NCI-H1436 treated with DMSO at 0.1 percent for 48 hours (cell line): ENCODE results near the gene MS4A18.

ENCODE experiments used
- DNase-seq: peaks from one replicate; lab custom pipeline; 2025; lab: John Stamatoyannopoulos, UW

The MS4A18 gene

DNA sequence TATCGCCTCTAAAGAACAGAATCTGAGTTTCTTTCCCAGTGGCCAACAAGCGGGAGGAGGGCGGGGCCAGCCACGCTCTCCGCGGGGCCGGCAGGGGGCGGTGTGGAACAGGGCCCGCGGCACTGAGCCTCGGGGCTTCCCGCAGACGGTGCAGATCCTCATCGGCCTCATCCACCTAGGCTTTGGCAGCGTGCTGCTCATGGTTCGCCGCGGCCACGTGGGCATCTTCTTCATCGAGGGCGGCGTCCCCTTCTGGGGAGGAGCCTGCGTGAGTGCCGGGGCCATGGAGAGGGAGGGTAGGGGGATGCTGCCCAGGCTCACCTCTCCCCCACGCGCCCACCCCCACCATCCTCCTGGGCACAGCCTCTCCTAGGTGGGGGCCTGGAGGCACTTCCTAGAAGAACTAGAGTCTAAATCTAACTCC lies 42.9 kb downstream of the MS4A18 start:
- DNase-seq: no peak

GRCh38 chr11:60768202-60768601 lies 43.7 kb downstream of the MS4A18 start:
- no peak for DNase-seq

GRCh38 chr11:60769273-60769672 lies 44.8 kb downstream of the MS4A18 start:
- DNase-seq: no peak

DNA sequence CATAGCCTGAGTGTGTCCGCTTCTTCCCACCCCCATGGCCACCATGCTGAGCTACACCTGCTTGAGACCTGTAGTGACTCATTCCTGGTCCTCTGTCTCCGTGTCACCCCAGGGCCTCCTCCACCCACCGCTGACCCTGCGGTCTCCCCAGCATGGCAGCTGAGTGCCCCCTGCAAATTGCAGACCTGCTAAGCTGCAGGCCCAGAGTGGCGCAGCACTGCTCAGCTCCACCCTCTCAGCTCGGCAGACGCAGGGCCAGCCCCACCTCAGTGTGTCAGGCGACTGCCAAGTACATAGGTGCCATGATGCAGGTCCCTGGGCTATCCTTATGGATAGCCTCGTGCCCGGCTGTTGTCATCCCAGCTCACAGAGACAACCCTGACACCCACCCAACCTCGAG lies 45.3 kb downstream of the MS4A18 start:
- DNase-seq: no peak

DNA sequence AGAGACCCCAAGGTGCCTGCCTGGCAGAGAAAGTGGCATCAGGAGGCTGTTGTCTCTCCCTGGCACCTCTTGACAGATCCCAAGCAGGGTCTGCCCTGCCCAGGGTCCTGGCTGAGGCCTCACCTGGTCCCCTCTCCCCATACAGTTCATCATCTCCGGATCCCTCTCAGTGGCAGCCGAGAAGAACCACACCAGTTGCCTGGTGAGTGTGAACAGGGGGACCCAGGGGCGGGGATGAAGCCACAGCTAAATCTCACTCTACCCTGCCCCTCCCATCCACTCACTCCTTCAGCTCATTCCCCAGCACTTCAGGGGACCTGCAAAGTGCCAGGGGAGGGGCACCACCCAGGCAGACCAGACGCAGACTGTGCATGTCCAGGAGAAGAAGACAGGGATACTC lies 46.6 kb downstream of the MS4A18 start:
- no peak for DNase-seq

DNA sequence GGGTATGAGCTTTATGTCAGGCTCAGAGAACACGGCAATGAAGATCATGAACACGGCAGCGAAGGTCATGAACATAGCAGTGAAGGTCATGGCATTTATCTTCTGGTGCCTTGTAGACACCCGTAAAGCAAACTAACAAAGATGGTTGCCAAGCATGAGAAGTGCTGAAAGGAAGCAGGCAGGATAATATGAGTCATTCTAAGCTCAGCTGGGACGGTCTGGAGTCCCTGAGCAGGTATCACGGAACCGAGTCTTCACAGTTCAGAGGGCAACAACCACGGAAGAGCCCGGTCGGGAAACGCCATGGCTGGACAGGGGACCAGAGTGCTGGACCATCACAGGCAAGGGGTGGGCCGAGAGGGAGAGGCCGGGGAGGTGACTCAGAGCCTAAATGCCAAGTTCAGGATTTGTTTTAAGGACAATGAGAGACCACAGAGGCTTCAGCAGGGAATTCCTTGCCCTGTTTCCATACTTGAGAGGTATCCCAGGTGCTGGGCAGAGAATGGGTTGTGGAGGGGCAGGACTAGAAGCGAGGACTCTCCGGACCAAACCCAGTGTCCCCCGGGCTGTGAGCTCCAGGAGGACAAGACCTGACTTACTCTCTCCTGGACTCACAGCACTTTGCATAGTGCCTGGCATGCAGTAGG lies 47.5 kb downstream of the MS4A18 start:
- no peak for DNase-seq

GRCh38 chr11:60772666-60773065 lies 48.1 kb downstream of the MS4A18 start:
- DNase-seq: no peak

DNA sequence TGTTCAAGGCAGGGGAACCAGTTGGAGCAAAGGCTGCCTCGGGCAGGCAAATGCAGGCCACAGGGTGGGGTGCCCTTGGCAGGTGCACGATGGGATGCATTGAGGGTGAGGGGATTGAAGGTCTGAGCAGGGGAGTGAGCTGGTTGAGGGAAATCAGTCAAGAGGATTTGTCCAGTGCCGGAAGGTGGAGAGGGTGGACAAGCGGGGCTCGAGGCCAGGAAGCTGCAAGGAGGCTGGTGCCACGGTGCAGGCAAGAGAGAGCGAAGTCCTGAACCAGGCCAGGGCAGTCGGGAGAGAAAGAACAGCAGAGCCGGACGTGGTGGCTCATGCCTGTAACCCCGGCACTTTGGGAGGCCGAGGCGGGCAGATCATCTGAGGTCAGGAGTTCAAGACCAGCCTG lies 50.2 kb downstream of the MS4A18 start:
- no peak for DNase-seq

- peak; percentile 72 for DNase-seq
Observed at GRCh38 chr11:60775420-60775961, 51.0 kb downstream of the MS4A18 start.

DNA sequence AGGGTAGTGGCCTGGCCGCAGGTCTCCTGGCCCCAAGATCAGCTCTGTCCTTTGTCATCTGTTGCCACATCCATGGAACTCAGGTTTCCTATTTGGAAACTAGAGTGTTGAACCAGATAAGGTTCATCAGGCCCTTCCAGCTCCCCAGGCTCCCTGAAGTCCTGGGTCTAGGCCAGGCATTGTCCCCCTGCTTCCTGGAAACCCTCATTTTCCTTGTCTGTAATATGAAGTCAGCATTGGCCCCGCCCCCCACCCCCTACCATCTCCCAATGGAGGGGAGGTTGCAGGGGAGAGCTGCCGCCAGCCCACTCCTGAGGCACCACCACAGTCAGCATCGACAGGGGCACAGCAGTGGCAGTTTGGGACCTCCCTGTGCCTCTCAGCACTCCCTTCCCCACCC lies 51.6 kb downstream of the MS4A18 start:
- no peak for DNase-seq

DNA sequence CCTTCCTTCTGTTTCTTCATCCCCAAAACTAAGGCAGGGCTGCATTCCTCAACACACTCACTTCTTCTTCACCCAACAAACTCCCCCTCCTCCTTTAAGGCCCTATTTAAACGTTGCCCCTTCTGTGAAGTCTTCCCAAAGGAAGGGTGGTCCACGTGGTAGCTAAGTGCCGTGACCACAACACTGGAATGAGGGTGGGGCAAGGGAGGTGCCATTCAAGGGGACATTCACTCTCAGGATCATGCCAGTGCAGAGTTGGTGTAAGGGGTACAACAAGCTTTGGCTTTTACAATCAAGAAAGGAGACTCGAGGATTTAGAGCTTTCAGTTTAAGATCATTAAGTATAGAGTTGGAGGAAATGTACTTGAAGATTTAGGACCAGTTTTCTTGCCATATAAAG lies 52.6 kb downstream of the MS4A18 start:
- no peak for DNase-seq

- no peak for DNase-seq
Observed at GRCh38 chr11:60777572-60777971, 53.1 kb downstream of the MS4A18 start.

GRCh38 chr11:60780065-60780464 lies 55.5 kb downstream of the MS4A18 start:
- DNase-seq: no peak

DNA sequence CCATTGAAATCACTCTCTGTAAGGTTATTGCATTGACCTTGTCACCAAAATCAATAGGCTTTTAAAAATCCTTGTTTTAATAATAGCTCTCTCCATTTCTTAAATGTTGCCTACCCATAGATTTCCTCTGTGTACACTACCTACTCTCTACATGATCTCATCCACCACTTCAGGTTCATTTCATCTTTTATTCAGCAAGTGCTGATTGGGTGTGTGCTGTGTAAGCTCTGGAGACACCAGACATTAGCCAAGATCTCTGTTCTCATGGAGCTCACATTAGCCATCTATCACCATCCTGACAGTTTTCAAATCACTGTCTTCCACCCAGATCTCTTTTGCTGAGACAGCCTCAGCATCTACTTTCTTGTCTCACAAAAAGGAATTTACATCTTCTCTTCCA lies 56.3 kb downstream of the MS4A18 start:
- DNase-seq: no peak

GRCh38 chr11:60781286-60781980 lies 56.9 kb downstream of the MS4A18 start:
- DNase-seq: no peak

DNA sequence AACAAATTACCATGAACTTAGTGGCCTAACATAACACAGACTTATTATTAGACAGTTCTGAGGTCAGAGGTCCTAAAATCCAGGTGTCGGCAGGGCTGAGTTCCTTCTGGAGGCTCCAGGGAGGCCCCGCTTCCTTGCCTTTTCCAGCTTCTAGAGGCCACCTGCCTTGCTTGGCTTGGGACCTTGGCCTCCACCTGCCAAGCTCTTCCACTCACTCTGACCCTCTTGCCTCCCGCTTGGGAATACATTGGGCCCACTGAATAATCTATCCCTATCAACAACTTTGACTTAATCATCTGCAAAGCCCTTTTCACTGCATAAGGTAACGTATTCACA lies 57.4 kb downstream of the MS4A18 start:
- DNase-seq: no peak

DNA sequence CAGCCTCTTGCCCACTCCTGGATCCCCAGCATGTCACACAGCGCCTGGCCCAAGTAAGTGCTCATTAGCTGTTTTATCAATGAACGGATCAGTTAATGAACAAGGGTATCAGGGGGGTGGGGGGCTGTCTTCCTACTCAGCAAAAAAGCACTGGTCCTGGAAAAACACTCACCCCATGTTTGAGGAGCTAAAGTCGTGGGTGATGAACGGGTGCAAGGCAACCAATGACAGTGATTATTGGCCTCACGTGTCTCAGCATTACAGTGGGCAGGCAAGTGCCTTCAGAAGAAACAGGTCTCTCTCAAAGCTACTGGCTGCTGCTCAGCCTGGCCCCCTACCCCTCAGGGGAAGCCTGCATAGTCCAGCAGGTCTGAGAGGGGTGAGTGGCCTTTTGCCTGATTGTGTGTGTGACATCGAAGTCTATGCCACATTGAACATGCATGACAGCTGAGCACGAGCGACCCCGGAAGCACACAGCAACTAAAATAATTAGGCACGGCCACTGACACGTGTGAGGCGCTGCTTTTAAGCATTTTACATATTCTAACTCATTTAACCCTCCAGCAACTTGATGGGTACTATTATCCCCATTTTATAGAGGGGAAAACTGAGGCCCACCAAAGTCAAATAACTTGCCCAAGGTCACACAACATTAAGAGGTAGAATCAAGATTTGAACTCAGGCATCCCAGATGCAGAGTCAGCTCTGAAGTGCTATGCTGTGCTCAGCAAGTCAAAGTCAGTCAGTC lies 58.0 kb downstream of the MS4A18 start:
- no peak for DNase-seq

DNA sequence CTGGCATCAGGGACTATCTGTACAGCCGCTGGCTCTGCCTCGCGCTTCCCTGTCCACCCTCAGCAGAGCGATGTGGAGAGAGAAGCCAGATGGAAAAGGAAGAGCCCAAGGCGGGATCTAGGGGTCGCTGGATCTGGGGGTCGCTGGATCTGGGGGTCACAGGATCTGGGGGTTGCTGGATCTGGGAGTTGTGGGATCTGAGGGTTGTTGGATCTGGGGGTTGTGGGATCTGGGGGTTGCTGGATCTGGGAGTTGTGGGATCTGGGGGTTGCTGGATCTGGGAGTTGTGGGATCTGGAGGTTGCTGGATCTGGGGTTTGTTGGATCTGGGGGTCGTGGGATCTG lies 58.6 kb downstream of the MS4A18 start:
- DNase-seq: no peak

- no peak for DNase-seq
Observed at GRCh38 chr11:60783911-60784310, 59.4 kb downstream of the MS4A18 start.

DNA sequence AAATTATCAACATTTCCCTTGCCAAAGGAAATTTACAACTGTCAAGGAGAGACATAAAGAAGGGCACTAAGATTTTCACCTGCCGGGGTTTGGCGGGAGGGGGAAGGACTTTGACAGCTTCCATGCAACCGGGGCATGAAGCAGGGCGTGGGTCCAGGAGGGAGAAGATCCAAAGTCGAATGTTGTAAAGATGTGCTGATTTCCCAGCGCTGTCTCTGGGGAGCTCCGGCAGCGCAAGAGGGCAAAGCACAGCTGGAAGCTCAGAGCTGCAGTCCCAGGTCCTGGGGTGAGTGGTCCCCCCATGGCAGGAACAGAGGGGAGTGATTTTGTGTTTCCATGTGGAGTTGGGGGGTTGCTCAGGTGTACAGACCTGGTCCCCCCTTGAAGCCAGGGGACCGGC lies 60.6 kb downstream of the MS4A18 start, which contains the start of gene MS4A10:
TSS of gene MS4A10 (plus strand) at position 198 of the 400 bp plus-strand sequence. CDS start 5,003 bp downstream, outside the sequence.
- DNase-seq: no peak

DNA sequence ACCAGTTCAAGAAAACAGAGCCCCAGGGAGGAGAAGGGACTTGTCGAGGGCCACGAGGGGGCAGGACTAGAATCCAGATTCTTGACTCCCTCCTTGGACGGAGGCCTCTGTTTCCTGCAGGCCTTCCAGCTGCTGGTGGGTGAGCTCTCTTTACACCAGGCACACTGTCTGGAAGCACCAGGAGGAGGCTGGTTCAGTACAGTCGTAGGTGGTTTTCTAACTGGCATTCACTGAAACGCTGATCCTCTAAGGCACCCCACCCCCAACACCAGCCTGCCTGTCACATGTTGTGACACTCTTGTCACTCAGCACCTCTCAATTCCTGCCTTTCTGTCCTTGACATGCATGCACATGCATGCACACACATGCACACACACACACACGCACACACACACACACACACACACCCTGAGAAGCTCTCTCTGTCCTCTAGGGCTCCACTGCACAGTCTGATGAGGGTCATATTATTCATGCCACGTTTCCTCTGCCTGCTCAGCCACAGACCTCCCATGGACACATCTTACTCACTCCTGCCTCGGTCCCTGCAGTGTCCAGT lies 61.4 kb downstream of the MS4A18 start:
- no peak for DNase-seq

DNA sequence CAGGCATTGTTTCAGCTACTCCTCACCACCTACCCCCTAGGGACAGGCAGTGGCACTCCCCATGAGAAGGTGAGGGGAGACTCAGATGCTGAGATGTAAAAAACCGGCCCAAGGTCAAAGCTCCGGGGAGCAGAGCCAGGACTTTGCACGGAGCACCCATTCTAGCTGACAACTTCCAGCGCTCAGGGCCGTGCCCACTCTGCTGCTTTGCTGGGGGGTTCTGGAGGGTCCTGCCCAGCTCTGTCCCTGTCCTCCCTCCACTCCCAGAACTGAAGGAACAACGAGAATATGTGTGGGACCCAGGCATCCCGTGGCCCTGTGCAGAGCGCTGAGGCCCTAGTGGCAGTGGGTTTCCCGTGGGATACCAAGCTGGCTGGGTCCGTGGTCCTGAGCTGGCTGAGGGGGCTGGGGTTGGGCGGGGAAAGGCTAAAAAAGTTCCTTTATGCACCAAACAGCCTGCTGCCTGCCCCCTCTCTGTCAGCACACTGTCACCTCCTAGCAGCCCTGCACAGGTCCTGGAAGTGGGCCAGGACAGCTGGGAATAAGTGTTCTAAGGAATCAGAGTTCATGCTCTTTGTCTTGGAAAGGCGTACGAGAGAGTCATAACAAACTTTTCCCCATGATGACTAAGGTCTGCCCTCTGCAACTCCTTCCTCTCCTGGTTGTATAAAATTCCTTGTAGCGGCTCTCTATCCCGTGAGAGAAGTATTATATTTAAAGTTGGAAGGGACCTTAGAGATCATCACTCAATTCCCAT lies 62.5 kb downstream of the MS4A18 start:
- no peak for DNase-seq
